HepG2 (cell line): ENCODE results near the gene CTNNA3. TPM values are rescaled to one million over a fixed set of nuclear protein-coding genes. Genes with fewer than 3 reads are reported as not detected.

ENCODE experiments used
- ATAC-seq: fragments of 200-7000 bp; cut with Tn5 transposase; 3 replicates; pipeline ENCODE4 v1.9.1; 2020; ENCODE audit warnings: mild to moderate bottlenecking, moderate library complexity
- BruUV-seq: library from RNA; stranded (reverse); fragments of 400-500 nt; replicated peaks from 2 replicates; lab custom pipeline; 2021; lab: Mats Ljungman, UMichigan
- CTCF ChIA-PET: fragments of 300-600 bp; formaldehyde crosslinking; extraction: SDS; loops from one replicate; lab custom pipeline; 2021; ENCODE audit warnings: low total read pairs, inconsistent platforms, low intra/inter-chr PET ratio; lab: Yijun Ruan, JAX
- POLR2A ChIA-PET: fragments of 350-600 bp; sonication (Branson Sonifier 250); formaldehyde crosslinking; loops from one replicate; lab custom pipeline; 2020; ENCODE audit warnings: antibody characterized with exemption, inconsistent platforms; lab: Yijun Ruan, JAX
- DNase-seq: peaks from one replicate; pipeline ENCODE4 v3.0.0-alpha.2; 2015; ENCODE audit warnings: low spot score
- FAIRE-seq: peaks from 3 replicates; lab custom pipeline; 2011; peaks lifted over from hg19 to GRCh38; lab: Jason Lieb, UNC
- H2AFZ ChIP-seq: one replicate; pipeline ENCODE4 v1.6.1; 2011; ENCODE audit warnings: low read length, inconsistent platforms
- H3K27ac ChIP-seq: fragments of 300-600 bp; 3 replicates; pipeline ENCODE4 v1.8.0; 2011; ENCODE audit warnings: mixed run types, mild to moderate bottlenecking, mixed read lengths, low read length, inconsistent platforms; ENCODE audit not compliant: insufficient read depth; ENCODE audit errors: extremely low read length
- H3K27me3 ChIP-seq, 2 experiments: fragments of 200-600 bp in 1 of 2; 2 replicates in 1 of 2; 3 replicates in 1 of 2; pipeline versions ENCODE4 v1.6.0 to v1.8.0; 2011; ENCODE audit warnings: low read length in 2 of 2, mild to moderate bottlenecking in 2 of 2, moderate library complexity in 2 of 2, inconsistent platforms in 1 of 2; ENCODE audit not compliant: insufficient read depth in 2 of 2, control insufficient read depth in 1 of 2
- H3K36me3 ChIP-seq, 2 experiments: fragments of 200-600 bp in 1 of 2; replicated peaks in 1 of 2; 2 replicates in 1 of 2; 3 replicates in 1 of 2; pipeline versions ENCODE4 v1.5.1 to v1.8.0; 2011; ENCODE audit warnings: low read length in 2 of 2, inconsistent platforms in 1 of 2; ENCODE audit not compliant: insufficient read depth in 2 of 2, control insufficient read depth in 1 of 2
- H3K4me1 ChIP-seq: 2 replicates; pipeline ENCODE4 v1.5.1; 2012; ENCODE audit warnings: low read length, inconsistent platforms; ENCODE audit not compliant: insufficient read depth
- H3K4me2 ChIP-seq: 2 replicates; pipeline ENCODE4 v1.6.0; 2011; ENCODE audit warnings: low read depth, low read length, inconsistent platforms
- H3K4me3 ChIP-seq, 3 experiments: fragments of 200-600 bp in 1 of 3; sonication (generic), shearing (Covaris generic) in 1 of 3; replicated peaks in 1 of 3; 2 replicates each; pipeline ENCODE4 v1.5.1; 2011 to 2016; ENCODE audit warnings: low read length in 3 of 3, inconsistent platforms in 2 of 3, low read depth in 2 of 3, mild to moderate bottlenecking in 2 of 3, control low read depth in 1 of 3, mixed read lengths in 1 of 3; ENCODE audit not compliant: insufficient read depth in 1 of 3
- H3K79me2 ChIP-seq: one replicate; pipeline ENCODE4 v1.6.1; 2011; ENCODE audit warnings: low read length, inconsistent platforms; ENCODE audit not compliant: insufficient read depth
- H3K9ac ChIP-seq: 2 replicates; pipeline ENCODE4 v1.6.0; 2011; ENCODE audit warnings: mild to moderate bottlenecking, low read depth, low read length, inconsistent platforms; ENCODE audit not compliant: insufficient read depth
- H3K9me3 ChIP-seq: 2 replicates; pipeline ENCODE4 v1.5.1; 2012; ENCODE audit warnings: mild to moderate bottlenecking, low read length
- H4K20me1 ChIP-seq: 2 replicates; pipeline ENCODE4 v1.6.0; 2011; ENCODE audit warnings: inconsistent platforms, mild to moderate bottlenecking, low read length, moderate library complexity; ENCODE audit not compliant: insufficient read depth
- ARID3A ChIP-seq: IDR thresholded peaks from 2 replicates; pipeline ENCODE4 v1.6.1; 2012; ENCODE audit warnings: low read depth, low read length, improper control_type of control experiment
- DNMT1 ChIP-seq: sonication (generic); formaldehyde crosslinking; IDR thresholded peaks from 2 replicates; pipeline ENCODE4 v1.5.1; 2020; ENCODE audit warnings: mild to moderate bottlenecking, missing genetic modification reagents
- HOXA7 ChIP-seq: sonication (generic); formaldehyde crosslinking; IDR thresholded peaks from 2 replicates; pipeline ENCODE4 v1.8.1; 2022; ENCODE audit warnings: mild to moderate bottlenecking, missing genetic modification reagents, moderate library complexity
- JUNB ChIP-seq: sonication (generic); formaldehyde crosslinking; IDR thresholded peaks from 2 replicates; pipeline ENCODE4 v1.8.0; 2022; ENCODE audit warnings: missing genetic modification reagents, mild to moderate bottlenecking, borderline replicate concordance
- KLF15 ChIP-seq: sonication (generic); formaldehyde crosslinking; IDR thresholded peaks from 2 replicates; pipeline ENCODE4 v1.8.1; 2023; ENCODE audit warnings: borderline replicate concordance, mild to moderate bottlenecking, inconsistent platforms, missing genetic modification reagents, mixed read lengths
- MLX ChIP-seq: IDR thresholded peaks from 2 replicates; pipeline ENCODE4 v1.6.1; 2016
- NPAS2 ChIP-seq: sonication (generic); formaldehyde crosslinking; IDR thresholded peaks from 2 replicates; pipeline ENCODE4 v1.8.0; 2022; ENCODE audit warnings: mild to moderate bottlenecking, missing genetic modification reagents, borderline replicate concordance
- ZBTB14 ChIP-seq: sonication (generic); formaldehyde crosslinking; IDR thresholded peaks from 2 replicates; pipeline ENCODE4 v1.4.0; 2020; ENCODE audit warnings: missing genetic modification reagents
- ZNF17 ChIP-seq: sonication (generic); formaldehyde crosslinking; IDR thresholded peaks from 2 replicates; pipeline ENCODE4 v1.5.0; 2020; ENCODE audit warnings: mild to moderate bottlenecking, missing genetic modification reagents
- ZNF7 ChIP-seq: IDR thresholded peaks from 2 replicates; pipeline ENCODE4 v1.6.1; 2016; ENCODE audit warnings: missing biosample characterization, missing genetic modification reagents
- ZNF704 ChIP-seq: sonication (generic); formaldehyde crosslinking; IDR thresholded peaks from 2 replicates; pipeline ENCODE4 v1.8.1; 2023; ENCODE audit warnings: mild to moderate bottlenecking, inconsistent platforms, moderate library complexity, missing genetic modification reagents, borderline replicate concordance
- in situ Hi-C: cut with HindIII; loops from 2 replicates; pipeline ENCODE4 v1.10.0; 2017; ENCODE audit warnings: low pct_unique_long_range_greater_than_20kb; ENCODE audit not compliant: extremely low pct_ligation_motif_present
- intact Hi-C: fragments of 100-400 bp; cut with micrococcal nuclease; formaldehyde crosslinking; loops from one replicate; pipeline ENCODE4 v1.10.0; 2022; ENCODE audit not compliant: unreplicated experiment
- polyA plus RNA-seq, 8 experiments: library from polyadenylated mRNA; depleted of rRNA in 3 of 8; stranded (reverse) in 7 of 8; unstranded in 1 of 8; fragments of >200 nt; fragmentation: Illumina TruSeq in 4 of 8; extraction: Trizol in 4 of 8; gene quantifications; 2 replicates each; pipeline versions ENCODE4 v1.2.1 to v1.2.3, GENCODE V29; 2011 to 2016; ENCODE audit warnings: low read depth in 4 of 8, missing spikeins in 1 of 8, mixed read lengths in 1 of 8; ENCODE audit not compliant: insufficient read depth in 1 of 8
- total RNA-seq, 5 experiments: library from RNA; depleted of rRNA; stranded (reverse); fragments of >200 nt; fragmentation: Illumina TruSeq; extraction: Trizol; gene quantifications; 2 replicates each; pipeline ENCODE4 v1.2.3, GENCODE V29; 2016; ENCODE audit warnings: low read depth in 1 of 5
- TF ChIP-seq, protein P1 (sequence below): IDR thresholded peaks from 2 replicates; pipeline ENCODE4 v1.6.1; 2016
- TF ChIP-seq, protein P2 (sequence below): sonication (generic); formaldehyde crosslinking; IDR thresholded peaks from 2 replicates; pipeline ENCODE4 v1.4.0; 2020; ENCODE audit warnings: missing genetic modification reagents

CTNNA3 gene
- total and polyA plus RNA-seq, 2 of the 13 experiments (the other 11 are each of a cell fraction or from before 2014, with no cell fraction given) = not detected

- H3K27me3 ChIP-seq = no peaks in the 10 kb centered on the region
- POLR2A ChIA-PET = no interaction called here
- no peaks in the 10 kb centered on the region for H3K4me1 ChIP-seq
- CTCF ChIA-PET = no interaction called here
- FAIRE-seq (no peak), DNase-seq (no peak), ATAC-seq (no peak)
- H3K9ac ChIP-seq = no peak overlapping the region
- no peaks in the 10 kb centered on the region for H3K79me2 ChIP-seq
- H2AFZ ChIP-seq = no peak overlapping the region
- H3K27ac ChIP-seq = no peak overlapping the region
- H3K4me2 ChIP-seq = no peak overlapping the region
- H3K9me3 ChIP-seq = no peaks in the 10 kb centered on the region
- no peaks in the 10 kb centered on the region for H3K36me3 ChIP-seq
- no peaks in the 10 kb centered on the region for H4K20me1 ChIP-seq
- H3K4me3 ChIP-seq = no peak overlapping the region
- intact Hi-C loops = no loop called here
- BruUV-seq = no TSS peak
- in situ Hi-C loops = no loop called here
- TF ChIP-seq NPAS2 (CRISPR knock-in tag) = no peak
- TF ChIP-seq, protein P1, sequence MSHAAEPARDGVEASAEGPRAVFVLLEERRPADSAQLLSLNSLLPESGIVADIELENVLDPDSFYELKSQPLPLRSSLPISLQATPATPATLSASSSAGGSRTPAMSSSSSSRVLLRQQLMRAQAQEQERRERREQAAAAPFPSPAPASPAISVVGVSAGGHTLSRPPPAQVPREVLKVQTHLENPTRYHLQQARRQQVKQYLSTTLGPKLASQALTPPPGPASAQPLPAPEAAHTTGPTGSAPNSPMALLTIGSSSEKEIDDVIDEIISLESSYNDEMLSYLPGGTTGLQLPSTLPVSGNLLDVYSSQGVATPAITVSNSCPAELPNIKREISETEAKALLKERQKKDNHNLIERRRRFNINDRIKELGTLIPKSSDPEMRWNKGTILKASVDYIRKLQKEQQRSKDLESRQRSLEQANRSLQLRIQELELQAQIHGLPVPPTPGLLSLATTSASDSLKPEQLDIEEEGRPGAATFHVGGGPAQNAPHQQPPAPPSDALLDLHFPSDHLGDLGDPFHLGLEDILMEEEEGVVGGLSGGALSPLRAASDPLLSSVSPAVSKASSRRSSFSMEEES (CRISPR knock-in tag) = no peak
- TF ChIP-seq, protein P2, sequence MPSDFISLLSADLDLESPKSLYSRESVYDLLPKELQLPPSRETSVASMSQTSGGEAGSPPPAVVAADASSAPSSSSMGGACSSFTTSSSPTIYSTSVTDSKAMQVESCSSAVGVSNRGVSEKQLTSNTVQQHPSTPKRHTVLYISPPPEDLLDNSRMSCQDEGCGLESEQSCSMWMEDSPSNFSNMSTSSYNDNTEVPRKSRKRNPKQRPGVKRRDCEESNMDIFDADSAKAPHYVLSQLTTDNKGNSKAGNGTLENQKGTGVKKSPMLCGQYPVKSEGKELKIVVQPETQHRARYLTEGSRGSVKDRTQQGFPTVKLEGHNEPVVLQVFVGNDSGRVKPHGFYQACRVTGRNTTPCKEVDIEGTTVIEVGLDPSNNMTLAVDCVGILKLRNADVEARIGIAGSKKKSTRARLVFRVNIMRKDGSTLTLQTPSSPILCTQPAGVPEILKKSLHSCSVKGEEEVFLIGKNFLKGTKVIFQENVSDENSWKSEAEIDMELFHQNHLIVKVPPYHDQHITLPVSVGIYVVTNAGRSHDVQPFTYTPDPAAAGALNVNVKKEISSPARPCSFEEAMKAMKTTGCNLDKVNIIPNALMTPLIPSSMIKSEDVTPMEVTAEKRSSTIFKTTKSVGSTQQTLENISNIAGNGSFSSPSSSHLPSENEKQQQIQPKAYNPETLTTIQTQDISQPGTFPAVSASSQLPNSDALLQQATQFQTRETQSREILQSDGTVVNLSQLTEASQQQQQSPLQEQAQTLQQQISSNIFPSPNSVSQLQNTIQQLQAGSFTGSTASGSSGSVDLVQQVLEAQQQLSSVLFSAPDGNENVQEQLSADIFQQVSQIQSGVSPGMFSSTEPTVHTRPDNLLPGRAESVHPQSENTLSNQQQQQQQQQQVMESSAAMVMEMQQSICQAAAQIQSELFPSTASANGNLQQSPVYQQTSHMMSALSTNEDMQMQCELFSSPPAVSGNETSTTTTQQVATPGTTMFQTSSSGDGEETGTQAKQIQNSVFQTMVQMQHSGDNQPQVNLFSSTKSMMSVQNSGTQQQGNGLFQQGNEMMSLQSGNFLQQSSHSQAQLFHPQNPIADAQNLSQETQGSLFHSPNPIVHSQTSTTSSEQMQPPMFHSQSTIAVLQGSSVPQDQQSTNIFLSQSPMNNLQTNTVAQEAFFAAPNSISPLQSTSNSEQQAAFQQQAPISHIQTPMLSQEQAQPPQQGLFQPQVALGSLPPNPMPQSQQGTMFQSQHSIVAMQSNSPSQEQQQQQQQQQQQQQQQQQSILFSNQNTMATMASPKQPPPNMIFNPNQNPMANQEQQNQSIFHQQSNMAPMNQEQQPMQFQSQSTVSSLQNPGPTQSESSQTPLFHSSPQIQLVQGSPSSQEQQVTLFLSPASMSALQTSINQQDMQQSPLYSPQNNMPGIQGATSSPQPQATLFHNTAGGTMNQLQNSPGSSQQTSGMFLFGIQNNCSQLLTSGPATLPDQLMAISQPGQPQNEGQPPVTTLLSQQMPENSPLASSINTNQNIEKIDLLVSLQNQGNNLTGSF (CRISPR knock-in tag) = no peak
- no peak for TF ChIP-seq DNMT1 (CRISPR knock-in tag)
- no peak for TF ChIP-seq ZBTB14 (CRISPR knock-in tag)
- TF ChIP-seq MLX (CRISPR knock-in tag) = no peak
- no peak for TF ChIP-seq HOXA7
- no peak for TF ChIP-seq KLF15 (CRISPR knock-in tag)
- TF ChIP-seq ZNF704 (CRISPR knock-in tag) = no peak
- no peak for TF ChIP-seq ARID3A
- TF ChIP-seq JUNB (CRISPR knock-in tag) = no peak
- no peak for TF ChIP-seq ZNF7
- TF ChIP-seq ZNF17 (CRISPR knock-in tag) = no peak
These were observed 66.5 kb downstream of the CTNNA3 start for GRCh38 chr10:67629461-67629971.
